HepG2 (cell line): Measurements from ENCODE around the gene DNMT3L. TPM values are rescaled to one million over a fixed set of nuclear protein-coding genes. Genes with fewer than 3 reads are reported as not detected.

Experiments used
- DR1 ChIP-seq: sonication (generic); formaldehyde crosslinking; IDR thresholded peaks from 2 replicates; pipeline ENCODE4 v1.8.0; 2021; ENCODE audit warnings: mild to moderate bottlenecking, missing genetic modification reagents, inconsistent platforms
- ELF1 ChIP-seq: sonication (generic); formaldehyde crosslinking; IDR thresholded peaks from 2 replicates; pipeline ENCODE4 v1.4.0; 2020; ENCODE audit warnings: missing genetic modification reagents
- FOXA3 ChIP-seq: IDR thresholded peaks from 2 replicates; pipeline ENCODE4 v1.6.1; 2016; ENCODE audit warnings: missing genetic modification reagents, missing compliant biosample characterization
- IRF2 ChIP-seq: IDR thresholded peaks from 2 replicates; pipeline ENCODE4 v1.6.1; 2018; ENCODE audit warnings: missing genetic modification reagents, missing compliant biosample characterization
- JUN ChIP-seq: sonication (generic); formaldehyde crosslinking; IDR thresholded peaks from 2 replicates; pipeline ENCODE4 v1.4.0; 2020; ENCODE audit warnings: mild to moderate bottlenecking, missing genetic modification reagents
- SIN3A ChIP-seq: IDR thresholded peaks from 2 replicates; pipeline ENCODE4 v1.6.1; 2011; ENCODE audit warnings: low read depth, mild to moderate bottlenecking, control low read depth, low read length, borderline replicate concordance
- SOX13 ChIP-seq, 3 experiments: fragments of 450-650 bp in 1 of 3; sonication (generic) in 1 of 3; formaldehyde crosslinking in 1 of 3; IDR thresholded peaks in 2 of 3; conservative IDR thresholded peaks in 1 of 3; 2 replicates each; pipeline versions ENCODE4 v1.5.0 to v1.6.1; 2016 to 2020; ENCODE audit warnings: antibody characterized with exemption in 1 of 3, mild to moderate bottlenecking in 1 of 3, missing compliant biosample characterization in 1 of 3, missing genetic modification reagents in 1 of 3, moderate library complexity in 1 of 3
- TARDBP ChIP-seq: sonication (generic); formaldehyde crosslinking; IDR thresholded peaks from 2 replicates; pipeline ENCODE4 v1.8.0; 2022; ENCODE audit warnings: mild to moderate bottlenecking, missing genetic modification reagents
- ZC3H13 ChIP-seq: sonication (generic); formaldehyde crosslinking; IDR thresholded peaks from 2 replicates; pipeline ENCODE4 v1.8.1; 2023; ENCODE audit warnings: mild to moderate bottlenecking, missing genetic modification reagents, moderate library complexity
- ZNF235 ChIP-seq: sonication (generic); formaldehyde crosslinking; IDR thresholded peaks from 2 replicates; pipeline ENCODE4 v1.8.1; 2023; ENCODE audit warnings: mild to moderate bottlenecking, missing genetic modification reagents, borderline replicate concordance
- ZNF253 ChIP-seq: sonication (generic); formaldehyde crosslinking; IDR thresholded peaks from 2 replicates; pipeline ENCODE4 v1.8.0; 2022; ENCODE audit warnings: mild to moderate bottlenecking, missing genetic modification reagents, borderline replicate concordance
- ZNF713 ChIP-seq: sonication (generic); formaldehyde crosslinking; IDR thresholded peaks from 2 replicates; pipeline ENCODE4 v1.4.0; 2020; ENCODE audit warnings: mild to moderate bottlenecking, missing genetic modification reagents
- ZNF75D ChIP-seq: sonication (generic); formaldehyde crosslinking; IDR thresholded peaks from 2 replicates; pipeline ENCODE4 v1.8.1; 2023; ENCODE audit warnings: missing genetic modification reagents, mild to moderate bottlenecking, borderline replicate concordance
- ZSCAN31 ChIP-seq: sonication (generic); formaldehyde crosslinking; IDR thresholded peaks from 2 replicates; pipeline ENCODE4 v1.5.0; 2020; ENCODE audit warnings: low read depth, mild to moderate bottlenecking, missing genetic modification reagents
- polyA plus RNA-seq, 8 experiments: library from polyadenylated mRNA; depleted of rRNA in 3 of 8; stranded (reverse) in 7 of 8; unstranded in 1 of 8; fragments of >200 nt; fragmentation: Illumina TruSeq in 4 of 8; extraction: Trizol in 4 of 8; gene quantifications; 2 replicates each; pipeline versions ENCODE4 v1.2.1 to v1.2.3, GENCODE V29; 2011 to 2016; ENCODE audit warnings: low read depth in 4 of 8, missing spikeins in 1 of 8, mixed read lengths in 1 of 8; ENCODE audit not compliant: insufficient read depth in 1 of 8
- total RNA-seq, 5 experiments: library from RNA; depleted of rRNA; stranded (reverse); fragments of >200 nt; fragmentation: Illumina TruSeq; extraction: Trizol; gene quantifications; 2 replicates each; pipeline ENCODE4 v1.2.3, GENCODE V29; 2016; ENCODE audit warnings: low read depth in 1 of 5
- TF ChIP-seq, protein P1 (sequence below): sonication (generic); formaldehyde crosslinking; IDR thresholded peaks from 2 replicates; pipeline ENCODE4 v1.5.0; 2020; ENCODE audit warnings: mild to moderate bottlenecking, missing genetic modification reagents, borderline replicate concordance
- TF ChIP-seq, protein P2 (sequence below): sonication (generic); formaldehyde crosslinking; IDR thresholded peaks from 2 replicates; pipeline ENCODE4 v1.9.0; 2021; ENCODE audit warnings: missing genetic modification reagents, mild to moderate bottlenecking, borderline replicate concordance
- TF ChIP-seq, protein P3 (sequence below): IDR thresholded peaks from 2 replicates; pipeline ENCODE4 v1.6.1; 2016
- TF ChIP-seq, protein P4 (sequence below): sonication (generic); formaldehyde crosslinking; IDR thresholded peaks from 2 replicates; pipeline ENCODE4 v1.5.1; 2020; ENCODE audit warnings: mild to moderate bottlenecking, missing genetic modification reagents, moderate library complexity
- TF ChIP-seq, protein P5 (sequence below): sonication (generic); formaldehyde crosslinking; IDR thresholded peaks from 2 replicates; pipeline ENCODE4 v1.4.0; 2020; ENCODE audit warnings: mild to moderate bottlenecking, missing genetic modification reagents

The DNMT3L gene
- total and polyA plus RNA-seq, 2 of the 13 experiments (the other 11 are each of a cell fraction or from before 2014, with no cell fraction given) = 0.75 to 1.7 TPM

DNA sequence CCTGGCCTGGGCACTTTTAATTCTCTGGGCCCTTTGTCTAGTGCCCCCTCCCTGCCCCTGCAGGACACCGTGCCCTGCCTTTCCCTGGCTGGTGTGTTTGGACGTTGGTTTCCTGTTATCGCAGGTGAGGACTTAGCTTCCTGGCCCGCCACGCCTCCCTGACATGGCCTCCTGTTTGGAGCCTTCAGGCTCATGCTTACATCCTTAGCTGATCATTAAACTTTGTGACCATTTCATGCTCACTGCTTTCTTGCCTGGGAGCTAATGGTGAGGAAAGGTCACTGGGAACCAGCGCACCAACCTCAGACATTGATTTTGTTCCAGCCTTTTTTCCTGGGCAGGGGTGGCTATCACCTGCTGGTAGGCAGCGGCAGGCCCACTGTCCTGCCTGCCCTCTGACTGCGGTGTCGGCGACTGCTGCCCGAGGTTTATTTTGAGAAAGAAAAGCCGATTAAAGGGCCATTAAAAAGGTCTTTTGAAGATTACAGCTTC, 41.8 kb upstream of the DNMT3L start (continued):
- TF ChIP-seq, protein P1, sequence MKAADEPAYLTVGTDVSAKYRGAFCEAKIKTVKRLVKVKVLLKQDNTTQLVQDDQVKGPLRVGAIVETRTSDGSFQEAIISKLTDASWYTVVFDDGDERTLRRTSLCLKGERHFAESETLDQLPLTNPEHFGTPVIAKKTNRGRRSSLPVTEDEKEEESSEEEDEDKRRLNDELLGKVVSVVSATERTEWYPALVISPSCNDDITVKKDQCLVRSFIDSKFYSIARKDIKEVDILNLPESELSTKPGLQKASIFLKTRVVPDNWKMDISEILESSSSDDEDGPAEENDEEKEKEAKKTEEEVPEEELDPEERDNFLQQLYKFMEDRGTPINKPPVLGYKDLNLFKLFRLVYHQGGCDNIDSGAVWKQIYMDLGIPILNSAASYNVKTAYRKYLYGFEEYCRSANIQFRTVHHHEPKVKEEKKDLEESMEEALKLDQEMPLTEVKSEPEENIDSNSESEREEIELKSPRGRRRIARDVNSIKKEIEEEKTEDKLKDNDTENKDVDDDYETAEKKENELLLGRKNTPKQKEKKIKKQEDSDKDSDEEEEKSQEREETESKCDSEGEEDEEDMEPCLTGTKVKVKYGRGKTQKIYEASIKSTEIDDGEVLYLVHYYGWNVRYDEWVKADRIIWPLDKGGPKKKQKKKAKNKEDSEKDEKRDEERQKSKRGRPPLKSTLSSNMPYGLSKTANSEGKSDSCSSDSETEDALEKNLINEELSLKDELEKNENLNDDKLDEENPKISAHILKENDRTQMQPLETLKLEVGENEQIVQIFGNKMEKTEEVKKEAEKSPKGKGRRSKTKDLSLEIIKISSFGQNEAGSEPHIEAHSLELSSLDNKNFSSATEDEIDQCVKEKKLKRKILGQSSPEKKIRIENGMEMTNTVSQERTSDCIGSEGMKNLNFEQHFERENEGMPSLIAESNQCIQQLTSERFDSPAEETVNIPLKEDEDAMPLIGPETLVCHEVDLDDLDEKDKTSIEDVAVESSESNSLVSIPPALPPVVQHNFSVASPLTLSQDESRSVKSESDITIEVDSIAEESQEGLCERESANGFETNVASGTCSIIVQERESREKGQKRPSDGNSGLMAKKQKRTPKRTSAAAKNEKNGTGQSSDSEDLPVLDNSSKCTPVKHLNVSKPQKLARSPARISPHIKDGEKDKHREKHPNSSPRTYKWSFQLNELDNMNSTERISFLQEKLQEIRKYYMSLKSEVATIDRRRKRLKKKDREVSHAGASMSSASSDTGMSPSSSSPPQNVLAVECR = 0 out of 2 replicates have a peak, but pooled peaks have one; percentile 21
- TF ChIP-seq ZNF235 (CRISPR knock-in tag) (no peak), ZNF75D (no peak), TARDBP (0 out of 2 replicates have a peak, but pooled peaks have one; percentile 35), ZNF253 (CRISPR knock-in tag) (no peak), DR1 (CRISPR knock-in tag) (0 out of 2 replicates have a peak, but pooled peaks have one; percentile 23), IRF2 (peak; percentile 61; the same call in 1 of the 2 replicates), JUN (no peak), SOX13 (IDR thresholded peaks at IDR 0.05) (no peak), SOX13 (CRISPR knock-in tag; conservative IDR thresholded peaks at IDR 0.05 in 1 of 2, IDR thresholded peaks at IDR 0.05 in 1 of 2) (peak in 1 of 2 experiments; percentile 30; a peak in 1 of 4 replicates), FOXA3 (CRISPR knock-in tag) (peak; percentile 35; the same call in 1 of the 2 replicates), ELF1 (CRISPR knock-in tag) (peak; percentile 60), ZNF713 (CRISPR knock-in tag) (no peak), SIN3A (peak; percentile 77; the same call in 1 of the 2 replicates), ZSCAN31 (CRISPR knock-in tag) (0 out of 2 replicates have a peak, but pooled peaks have one; percentile 54), ZC3H13 (CRISPR knock-in tag) (0 out of 2 replicates have a peak, but pooled peaks have one; percentile 15)
- TF ChIP-seq, protein P2, sequence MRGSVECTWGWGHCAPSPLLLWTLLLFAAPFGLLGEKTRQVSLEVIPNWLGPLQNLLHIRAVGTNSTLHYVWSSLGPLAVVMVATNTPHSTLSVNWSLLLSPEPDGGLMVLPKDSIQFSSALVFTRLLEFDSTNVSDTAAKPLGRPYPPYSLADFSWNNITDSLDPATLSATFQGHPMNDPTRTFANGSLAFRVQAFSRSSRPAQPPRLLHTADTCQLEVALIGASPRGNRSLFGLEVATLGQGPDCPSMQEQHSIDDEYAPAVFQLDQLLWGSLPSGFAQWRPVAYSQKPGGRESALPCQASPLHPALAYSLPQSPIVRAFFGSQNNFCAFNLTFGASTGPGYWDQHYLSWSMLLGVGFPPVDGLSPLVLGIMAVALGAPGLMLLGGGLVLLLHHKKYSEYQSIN = no peak
- TF ChIP-seq, protein P3, sequence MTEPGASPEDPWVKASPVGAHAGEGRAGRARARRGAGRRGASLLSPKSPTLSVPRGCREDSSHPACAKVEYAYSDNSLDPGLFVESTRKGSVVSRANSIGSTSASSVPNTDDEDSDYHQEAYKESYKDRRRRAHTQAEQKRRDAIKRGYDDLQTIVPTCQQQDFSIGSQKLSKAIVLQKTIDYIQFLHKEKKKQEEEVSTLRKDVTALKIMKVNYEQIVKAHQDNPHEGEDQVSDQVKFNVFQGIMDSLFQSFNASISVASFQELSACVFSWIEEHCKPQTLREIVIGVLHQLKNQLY (CRISPR knock-in tag) = peak; percentile 71; the same call in 1 of the 2 replicates
- TF ChIP-seq, protein P4, sequence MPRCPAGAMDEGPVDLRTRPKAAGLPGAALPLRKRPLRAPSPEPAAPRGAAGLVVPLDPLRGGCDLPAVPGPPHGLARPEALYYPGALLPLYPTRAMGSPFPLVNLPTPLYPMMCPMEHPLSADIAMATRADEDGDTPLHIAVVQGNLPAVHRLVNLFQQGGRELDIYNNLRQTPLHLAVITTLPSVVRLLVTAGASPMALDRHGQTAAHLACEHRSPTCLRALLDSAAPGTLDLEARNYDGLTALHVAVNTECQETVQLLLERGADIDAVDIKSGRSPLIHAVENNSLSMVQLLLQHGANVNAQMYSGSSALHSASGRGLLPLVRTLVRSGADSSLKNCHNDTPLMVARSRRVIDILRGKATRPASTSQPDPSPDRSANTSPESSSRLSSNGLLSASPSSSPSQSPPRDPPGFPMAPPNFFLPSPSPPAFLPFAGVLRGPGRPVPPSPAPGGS (CRISPR knock-in tag) = no peak
- TF ChIP-seq, protein P5, sequence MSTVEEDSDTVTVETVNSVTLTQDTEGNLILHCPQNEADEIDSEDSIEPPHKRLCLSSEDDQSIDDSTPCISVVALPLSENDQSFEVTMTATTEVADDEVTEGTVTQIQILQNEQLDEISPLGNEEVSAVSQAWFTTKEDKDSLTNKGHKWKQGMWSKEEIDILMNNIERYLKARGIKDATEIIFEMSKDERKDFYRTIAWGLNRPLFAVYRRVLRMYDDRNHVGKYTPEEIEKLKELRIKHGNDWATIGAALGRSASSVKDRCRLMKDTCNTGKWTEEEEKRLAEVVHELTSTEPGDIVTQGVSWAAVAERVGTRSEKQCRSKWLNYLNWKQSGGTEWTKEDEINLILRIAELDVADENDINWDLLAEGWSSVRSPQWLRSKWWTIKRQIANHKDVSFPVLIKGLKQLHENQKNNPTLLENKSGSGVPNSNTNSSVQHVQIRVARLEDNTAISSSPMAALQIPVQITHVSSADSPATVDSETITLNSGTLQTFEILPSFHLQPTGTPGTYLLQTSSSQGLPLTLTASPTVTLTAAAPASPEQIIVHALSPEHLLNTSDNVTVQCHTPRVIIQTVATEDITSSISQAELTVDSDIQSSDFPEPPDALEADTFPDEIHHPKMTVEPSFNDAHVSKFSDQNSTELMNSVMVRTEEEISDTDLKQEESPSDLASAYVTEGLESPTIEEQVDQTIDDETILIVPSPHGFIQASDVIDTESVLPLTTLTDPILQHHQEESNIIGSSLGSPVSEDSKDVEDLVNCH = no peak
